GM19324 (cell line): ENCODE results near the gene FSTL5.

Experiments used
- ATAC-seq: cut with Tn5 transposase; IDR thresholded peaks from one replicate; pipeline ENCODE4 v1.9.1; 2021; ENCODE audit warnings: mild to moderate bottlenecking, moderate library complexity; ENCODE audit not compliant: unreplicated experiment, low FRiP score

FSTL5 gene

DNA sequence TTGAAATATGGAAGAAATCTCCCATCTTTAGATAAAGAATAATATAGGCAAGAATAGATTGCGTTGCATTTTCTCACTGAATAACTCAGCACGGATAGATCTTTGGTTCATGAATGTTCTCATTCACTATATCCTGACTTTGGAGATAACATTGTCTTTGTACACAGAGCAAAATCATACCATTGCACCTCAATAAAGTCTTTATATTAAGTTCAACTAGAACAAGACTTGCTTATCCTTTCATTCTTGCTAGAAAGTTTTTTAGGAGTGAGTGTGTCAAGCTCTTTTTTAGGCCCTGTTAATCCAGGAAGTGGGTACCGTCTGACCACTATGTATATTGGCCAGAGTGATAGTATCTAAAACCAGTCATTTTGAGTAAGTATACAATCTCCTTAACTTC lies 658.7 kb downstream of the FSTL5 start:
- ATAC-seq, result no peak

DNA sequence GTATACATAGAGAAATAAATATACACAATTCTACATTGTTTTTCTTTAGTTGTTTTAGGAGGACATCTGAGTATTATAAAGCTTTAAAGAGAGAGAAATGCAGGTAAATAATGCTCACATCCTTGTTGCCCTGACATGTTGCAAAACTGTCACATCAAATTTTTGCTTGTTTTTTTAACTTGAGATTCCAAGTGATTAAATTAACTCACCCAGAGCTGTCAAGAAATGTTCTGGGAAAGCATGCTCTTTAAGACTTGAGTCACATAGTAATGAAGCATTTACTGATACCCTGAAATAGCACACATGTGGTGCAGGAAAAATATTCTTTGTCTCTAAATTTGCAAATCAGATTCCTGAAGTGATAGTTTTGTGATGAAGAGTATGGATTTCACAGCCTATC lies 665.6 kb downstream of the FSTL5 start:
- ATAC-seq, result no peak

DNA sequence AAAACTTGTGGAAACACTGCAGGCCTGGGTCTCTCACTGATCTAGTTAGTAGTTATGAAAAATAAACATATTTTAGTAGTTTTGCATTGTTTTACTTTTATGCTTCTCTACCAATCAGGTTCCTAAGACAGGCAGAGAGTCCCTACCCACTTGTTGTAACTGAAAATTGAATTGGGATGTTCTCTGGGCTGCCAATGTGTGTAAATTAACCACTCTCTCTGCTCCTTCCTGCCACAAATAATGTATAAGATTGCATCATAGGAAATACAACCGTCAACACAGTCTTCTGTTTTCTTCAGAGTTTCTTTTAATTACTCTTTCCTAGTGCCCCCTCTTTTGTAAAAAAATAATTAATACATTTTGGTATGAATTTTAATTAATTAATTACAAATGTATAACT lies 677.3 kb downstream of the FSTL5 start:
- ATAC-seq, result no peak

DNA sequence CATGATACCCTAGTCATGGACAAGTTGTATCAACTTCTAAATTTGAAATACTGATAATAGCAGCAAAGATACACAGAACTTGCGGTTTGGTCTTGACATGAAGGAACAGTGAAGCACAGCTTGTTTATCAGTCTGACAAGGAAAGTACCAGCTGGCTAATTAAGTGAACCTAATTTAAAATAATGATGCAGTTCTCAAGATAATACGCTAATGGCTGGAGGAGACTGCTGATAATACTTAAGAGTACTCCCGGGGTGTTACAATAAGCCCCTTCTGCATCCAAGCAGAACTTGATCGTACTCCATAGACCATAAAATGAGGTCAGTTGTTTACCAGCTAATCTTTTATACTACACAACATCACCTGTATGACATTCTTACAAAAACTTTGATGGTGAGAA lies 697.5 kb downstream of the FSTL5 start:
- no peak for ATAC-seq

DNA sequence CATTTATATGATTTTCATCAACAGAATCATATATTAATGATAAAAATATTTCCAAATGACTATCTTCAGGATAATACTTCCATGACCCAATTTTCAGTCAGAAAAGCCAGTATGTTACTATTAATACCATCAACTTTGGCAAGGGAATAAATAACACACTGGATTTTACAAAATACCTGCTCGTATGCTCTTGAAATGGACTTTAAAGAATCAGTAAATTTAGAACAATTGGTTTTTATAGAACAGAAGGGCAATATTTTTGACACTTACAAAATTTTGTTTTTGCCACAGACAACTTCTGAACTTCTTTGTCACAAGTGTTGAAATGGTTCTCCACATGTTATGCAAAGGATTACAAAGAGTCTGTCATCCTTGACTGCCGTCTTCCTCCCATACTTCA lies 700.4 kb downstream of the FSTL5 start:
- no peak for ATAC-seq

DNA sequence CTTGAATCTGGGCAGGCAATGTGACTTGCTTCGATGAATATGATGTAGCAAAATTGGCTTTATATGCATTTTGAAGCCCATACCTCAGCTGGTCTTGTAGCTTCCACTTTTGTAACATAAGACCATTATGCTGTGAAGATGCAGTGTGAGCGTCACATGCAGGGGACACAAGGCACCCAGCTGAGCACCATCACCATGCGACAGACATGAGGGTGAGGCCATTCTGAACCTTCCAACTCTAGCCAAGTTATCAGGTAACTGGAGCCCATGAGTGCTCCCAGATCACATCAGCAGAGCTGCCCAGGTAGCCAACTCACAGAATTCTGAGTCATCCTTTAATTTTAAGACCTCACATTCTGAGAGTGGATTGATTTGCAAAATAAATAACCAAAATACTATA lies 705.9 kb downstream of the FSTL5 start:
- ATAC-seq, result no peak

DNA sequence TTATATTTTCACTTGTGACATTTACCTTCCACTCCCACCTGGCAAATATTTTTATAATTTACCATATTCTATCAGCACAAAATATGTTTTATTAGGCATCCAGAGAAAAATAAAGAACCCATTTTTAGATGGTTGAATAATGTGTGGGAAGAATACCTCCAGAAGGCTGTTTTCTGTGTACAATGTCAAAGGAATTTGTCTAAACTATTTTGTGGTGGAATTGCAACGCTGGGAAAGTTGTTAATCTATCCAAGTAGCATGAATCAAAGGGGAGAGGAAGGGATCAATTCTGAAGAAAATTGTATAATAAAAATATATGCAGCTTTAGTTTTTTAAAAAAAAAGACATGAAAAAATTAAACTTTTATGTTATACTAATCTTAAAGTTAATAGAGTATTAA lies 706.5 kb downstream of the FSTL5 start:
- ATAC-seq, result no peak

DNA sequence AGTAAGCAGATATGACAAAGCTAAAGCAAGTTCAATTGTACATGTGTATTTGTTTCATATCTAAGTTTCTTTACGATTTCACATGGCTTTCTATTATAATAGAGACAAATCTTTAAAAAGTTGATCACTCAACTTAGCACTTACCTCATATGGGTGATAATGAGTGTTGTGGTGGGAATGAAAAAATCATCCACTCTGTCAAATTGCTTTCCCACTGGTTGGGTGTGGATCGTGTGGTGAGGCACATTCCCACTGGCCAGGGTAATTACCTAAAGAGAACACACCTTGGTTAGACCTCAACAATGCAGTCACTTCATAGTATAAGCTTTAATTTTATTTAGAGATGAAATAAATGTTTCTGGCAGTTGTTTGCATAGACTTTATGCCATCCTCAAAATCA lies 708.9 kb downstream of the FSTL5 start:
- ATAC-seq, result no peak

DNA sequence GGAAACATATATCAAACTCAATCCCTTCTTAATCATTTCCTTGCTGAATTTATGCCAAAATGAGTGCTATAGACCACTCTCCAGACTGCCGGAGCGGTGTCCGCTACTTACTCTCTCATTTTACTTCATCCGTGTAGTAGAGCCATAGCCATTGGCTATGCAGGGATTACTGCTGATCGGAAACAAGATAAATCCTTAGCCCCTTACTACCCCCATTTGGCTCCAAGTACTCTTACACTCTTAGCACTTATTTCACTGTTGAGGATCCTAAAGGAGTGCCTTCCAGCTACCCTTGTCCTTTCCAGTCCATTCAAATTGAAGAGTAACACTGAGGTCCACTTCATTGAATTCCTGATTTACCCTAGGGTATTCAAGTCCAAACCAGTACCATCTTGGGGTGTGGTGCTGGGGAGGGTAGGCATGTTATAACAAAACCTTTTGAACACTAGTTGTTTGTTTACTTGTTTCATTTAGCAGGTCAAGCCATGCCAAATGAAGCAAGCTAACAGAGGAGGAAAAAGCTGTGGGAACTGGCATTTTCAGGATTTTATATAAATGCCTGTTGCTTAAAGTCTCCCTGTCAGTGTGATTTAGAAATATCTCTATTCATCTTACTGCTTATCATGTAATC lies 715.1 kb downstream of the FSTL5 start:
- ATAC-seq, result no peak

DNA sequence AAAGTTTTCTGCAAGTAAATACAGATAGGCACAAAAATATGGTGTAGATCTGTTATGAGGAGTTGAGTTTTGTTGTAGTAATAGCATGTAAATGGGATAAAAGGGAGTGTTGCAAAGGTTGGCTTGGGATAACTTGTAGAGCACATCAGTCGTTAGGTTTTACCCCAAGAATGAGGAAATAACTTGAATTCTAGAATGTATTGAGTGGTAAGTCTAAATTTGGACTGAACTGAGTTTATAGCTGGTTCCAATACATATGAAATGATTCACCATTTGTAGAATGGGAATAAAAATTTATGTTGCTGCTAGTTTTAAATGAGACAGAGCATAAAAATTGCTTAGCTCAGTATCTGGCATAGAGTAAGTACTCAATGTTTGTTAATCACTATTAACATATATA lies 719.2 kb downstream of the FSTL5 start:
- no peak for ATAC-seq

DNA sequence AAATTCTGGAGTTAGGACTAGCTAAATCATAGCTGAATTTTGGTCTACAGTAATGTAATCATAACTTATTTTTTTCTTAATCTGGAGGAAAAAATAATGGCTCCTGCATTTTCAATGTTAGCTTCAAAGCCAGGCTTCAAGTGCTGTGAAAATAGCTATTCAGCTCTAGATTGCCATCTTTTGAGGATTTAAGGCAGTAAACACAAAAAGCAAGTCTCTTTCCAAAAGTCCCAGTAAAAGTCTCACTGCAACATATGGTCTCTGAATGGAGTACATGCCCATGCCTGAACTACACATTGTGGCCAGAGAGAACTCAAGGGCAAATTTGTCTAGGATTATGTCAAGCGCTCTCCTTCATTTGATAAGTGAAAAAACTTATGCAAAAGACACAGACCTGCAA lies 720.9 kb downstream of the FSTL5 start:
- no peak for ATAC-seq

DNA sequence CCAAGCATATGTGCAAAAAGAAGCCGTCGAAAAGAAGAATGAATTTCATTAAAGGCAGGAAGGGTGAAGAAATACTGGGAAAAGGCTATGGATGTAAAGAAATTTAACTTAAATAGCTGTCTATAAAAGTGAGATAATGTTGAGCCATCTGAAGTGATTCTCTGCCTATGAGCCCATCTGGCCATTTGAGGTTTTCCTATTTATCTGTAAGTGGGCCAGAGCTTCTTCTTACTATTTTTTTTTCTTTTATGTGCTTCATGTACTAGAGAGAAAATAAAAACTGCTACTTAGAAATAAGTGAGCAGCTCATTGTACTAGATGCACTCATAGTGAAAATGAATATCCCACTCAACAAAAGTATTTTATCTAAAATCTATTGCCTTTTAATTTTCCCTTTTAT lies 725.7 kb downstream of the FSTL5 start:
- no peak for ATAC-seq

DNA sequence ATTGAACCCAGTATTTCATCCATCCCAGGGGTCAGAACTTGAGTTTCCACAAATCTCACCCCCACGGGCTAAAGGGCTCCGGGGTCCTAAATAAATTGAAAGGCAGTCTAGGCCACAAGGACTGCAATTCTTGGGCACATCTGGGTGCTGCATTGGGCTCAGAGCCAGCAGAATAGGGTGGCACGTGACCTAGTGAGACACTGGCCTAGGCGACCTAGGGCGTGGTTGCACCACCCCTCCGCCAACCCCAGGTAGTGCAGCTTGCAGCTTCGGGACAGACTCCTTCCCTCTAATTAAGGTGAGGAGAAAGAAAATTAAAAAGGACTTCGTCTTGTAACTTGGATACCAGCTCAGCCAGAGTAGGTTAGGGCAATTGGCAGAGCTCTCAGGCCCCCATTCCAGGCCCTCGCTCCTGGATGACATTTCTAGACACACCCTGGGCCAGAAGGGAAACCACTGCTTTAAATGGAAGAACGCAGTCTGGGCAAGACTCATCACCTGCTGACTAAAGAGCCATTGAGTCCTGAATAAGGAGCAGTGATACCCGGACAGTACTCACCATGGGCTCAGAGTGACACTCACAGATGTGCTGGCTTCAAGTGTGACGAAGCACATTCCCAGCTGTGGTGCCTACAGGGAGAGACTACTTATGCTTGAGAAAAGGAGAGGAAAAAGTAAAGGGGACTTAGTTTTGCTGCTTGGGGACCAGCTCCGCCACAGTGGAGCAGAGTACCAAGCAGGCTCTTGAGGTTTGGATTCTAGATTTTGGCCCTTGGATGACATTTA lies 735.4 kb downstream of the FSTL5 start:
- ATAC-seq, result no peak

DNA sequence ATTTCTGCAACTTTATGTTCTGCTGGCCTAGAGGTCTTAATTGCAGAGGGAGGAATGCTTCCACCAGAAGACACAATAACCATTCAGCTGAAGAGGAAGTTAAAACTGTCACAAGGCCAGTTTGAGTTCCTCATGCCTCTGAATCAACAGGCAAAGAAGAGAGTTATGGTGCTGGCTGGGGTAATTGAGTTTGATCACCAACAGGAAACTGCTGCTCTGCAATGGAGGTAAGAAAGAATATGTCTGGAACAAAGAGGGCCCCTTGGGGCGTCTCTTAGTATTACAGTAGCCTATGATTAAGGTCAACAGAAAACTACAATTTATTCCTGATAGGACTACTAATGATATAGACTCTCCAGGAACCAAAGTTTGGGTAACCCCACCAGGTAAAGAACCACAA lies 744.0 kb downstream of the FSTL5 start:
- peak; percentile 80 for ATAC-seq

DNA sequence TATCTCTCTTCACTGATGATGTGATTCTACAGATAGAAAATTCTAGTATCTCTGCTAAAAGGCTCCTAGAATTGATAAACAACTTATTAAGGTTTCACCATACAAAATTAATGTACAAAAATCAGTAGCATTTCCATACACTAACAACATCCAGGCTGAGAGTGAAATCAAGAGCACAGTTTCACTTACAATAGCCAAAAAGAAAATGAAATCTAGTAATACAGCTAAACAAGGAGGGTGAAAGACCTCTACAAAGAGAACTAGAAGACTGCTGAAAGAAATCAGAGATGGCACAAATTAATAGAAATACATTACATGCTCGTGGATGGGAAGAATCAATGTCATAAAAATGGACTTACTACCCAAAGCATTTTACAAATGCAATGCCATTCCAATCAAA lies 751.9 kb downstream of the FSTL5 start:
- ATAC-seq, result peak; percentile 49

DNA sequence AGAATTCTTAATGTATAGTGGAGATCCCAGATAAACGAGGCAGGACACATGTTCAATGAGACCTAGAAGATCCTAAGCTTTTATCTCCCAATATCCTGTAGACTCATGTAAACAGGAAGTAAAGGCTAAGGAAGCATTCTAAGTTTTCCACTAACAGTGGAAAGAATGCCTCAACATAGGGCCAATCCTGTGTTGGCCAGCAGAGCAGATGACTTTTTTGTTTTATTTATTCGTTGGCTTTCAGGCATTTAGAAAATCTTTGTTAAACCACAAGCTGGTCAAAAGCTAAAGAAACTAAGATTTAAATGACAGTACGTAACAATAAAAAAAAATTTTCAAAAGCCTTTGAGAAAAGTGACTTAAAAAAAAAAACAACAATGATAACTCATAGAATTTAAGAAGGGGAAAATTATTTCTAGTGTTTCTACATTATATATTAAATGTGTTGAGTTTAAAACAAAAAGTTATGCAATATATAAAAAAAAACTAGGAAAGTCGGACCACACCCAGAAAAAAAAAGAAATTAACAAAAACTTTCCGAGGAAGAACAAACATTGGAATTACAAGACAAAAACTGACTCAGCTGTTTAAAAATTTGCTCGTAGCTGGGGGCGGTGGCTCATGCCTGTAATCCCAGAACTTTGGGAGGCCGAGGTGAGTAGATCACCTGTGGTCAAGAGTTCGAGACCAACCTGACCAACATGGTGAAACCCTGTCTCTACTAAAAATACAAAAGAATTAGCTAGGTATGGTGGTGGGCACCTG lies 759.3 kb downstream of the FSTL5 start:
- no peak for ATAC-seq

DNA sequence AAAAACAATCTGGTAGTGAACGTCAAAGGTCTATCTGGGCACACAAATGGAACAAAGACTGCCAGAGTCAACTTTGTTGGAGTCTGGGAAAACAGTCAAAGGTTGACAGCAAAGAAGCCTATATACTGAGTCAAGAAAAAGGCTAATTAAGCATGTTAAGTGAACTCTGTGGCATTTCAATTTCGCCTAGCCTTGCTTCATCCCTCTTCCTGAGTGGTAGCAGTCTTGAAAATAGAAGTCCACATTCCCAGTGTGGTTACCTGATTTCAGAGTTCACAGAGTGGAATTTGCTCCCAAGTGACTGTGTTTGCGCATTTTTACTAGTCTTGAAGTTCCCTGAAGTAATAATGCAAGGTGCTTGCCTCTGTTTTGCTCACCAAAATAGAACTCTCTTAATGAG lies 760.0 kb downstream of the FSTL5 start:
- ATAC-seq, result no peak

DNA sequence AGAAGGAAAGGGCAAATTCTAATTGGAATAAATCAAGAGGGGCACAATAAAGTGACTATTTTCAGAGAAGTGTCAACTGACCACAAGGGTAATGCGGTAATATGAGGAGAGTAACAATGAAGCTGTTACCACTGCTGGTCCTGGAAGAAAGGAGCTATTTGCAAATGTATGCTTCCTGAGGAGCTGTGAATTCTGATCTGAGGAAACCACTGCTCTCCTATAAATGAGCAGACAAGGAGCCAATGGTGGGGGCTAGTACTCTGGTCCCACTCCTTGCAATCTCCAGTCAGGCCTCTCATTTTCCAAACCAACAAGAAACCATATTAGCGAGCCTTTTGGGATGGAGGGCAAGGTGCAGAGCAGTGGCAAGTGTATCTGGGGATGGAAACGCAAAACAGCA lies 770.2 kb downstream of the FSTL5 start:
- no peak for ATAC-seq

DNA sequence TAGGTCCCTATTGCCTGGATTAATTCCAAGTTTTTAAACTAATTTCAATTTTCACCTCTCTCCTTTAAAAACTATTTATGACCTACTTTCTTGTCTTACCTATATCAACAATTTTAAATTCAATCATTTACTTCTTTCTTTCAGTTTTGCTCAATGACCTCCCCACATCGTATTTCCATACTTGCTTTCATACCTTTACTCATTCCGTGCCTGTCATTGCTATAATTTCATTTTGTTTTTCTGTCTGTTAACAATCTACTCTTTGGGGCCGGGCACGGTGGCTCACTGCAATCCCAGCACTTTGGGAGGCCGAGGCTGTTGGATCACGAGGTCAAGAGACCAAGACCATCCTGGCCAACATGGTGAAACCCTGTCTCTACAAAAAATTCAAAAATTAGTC lies 781.1 kb downstream of the FSTL5 start:
- no peak for ATAC-seq

DNA sequence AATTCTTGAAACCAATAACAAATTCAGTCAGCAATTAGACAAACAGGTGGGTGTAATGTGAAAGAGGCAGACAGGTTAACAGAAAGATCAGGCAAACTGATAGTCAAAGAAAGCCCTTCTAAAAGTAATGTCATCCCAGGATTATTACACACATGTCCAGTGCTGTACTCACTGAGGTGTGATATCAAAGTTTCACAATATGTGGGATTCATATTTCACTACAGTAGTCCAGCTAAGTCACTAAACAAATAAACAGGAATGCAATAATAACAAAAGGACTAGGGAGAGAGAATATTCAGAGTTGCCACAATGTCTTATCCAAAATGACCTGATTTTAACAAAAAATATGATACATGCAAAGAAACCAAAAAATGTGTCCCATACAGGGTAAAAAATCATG lies 787.5 kb downstream of the FSTL5 start:
- no peak for ATAC-seq

DNA sequence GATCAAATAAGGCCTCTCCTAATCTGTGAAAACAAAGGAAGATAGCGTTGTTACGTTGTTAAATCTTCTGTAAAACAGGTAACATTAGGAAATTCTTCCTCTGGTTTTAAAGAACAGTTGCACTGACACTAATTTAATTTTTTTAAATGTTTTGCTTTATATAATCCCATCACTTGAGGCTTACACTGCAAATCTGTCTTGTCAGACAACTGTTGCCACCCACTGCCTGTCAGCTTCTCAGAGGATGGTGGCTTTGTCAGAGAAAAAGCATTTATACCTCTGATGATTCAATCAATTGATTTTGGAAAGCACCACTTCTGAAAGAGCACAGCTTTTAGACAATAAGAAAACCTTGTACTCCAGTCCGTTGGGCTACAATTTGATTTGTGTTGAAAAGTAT lies 799.1 kb downstream of the FSTL5 start:
- no peak for ATAC-seq

DNA sequence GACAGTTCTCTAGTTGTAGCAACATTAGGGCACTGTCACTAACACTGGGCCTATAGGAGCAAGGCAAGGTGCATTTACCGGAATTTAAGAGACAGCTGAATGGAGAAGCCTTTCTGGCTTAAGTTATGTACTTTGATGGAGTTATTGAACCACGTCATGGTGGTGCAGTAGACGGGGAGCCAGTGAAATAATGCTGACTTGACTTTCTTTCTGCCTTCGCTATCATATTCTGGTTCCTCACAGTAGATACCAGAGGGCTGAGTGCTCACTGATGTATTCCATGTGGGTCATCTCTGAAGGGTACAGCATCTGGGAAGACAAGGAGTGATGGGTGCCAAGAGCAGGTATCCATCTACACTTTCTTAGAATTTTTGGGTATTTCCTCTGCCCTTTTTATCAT lies 802.8 kb downstream of the FSTL5 start:
- no peak for ATAC-seq
